HepG2 (cell line): ENCODE data around the gene WNT3. TPM values are rescaled to one million over a fixed set of nuclear protein-coding genes. Genes with fewer than 3 reads are reported as not detected.

ENCODE experiments used
- CHD2 ChIP-seq: IDR thresholded peaks from 2 replicates; pipeline ENCODE4 v1.6.1; 2011; ENCODE audit warnings: low read depth, low read length, improper control_type of control experiment
- GATAD1 ChIP-seq: IDR thresholded peaks from 2 replicates; pipeline ENCODE4 v1.6.1; 2016; ENCODE audit warnings: missing genetic modification reagents, missing compliant biosample characterization
- GTF2F1 ChIP-seq: fragments of 150-350 bp; IDR thresholded peaks from 2 replicates; pipeline ENCODE4 v1.6.1; 2014; ENCODE audit warnings: low read length
- HOXA9 ChIP-seq: sonication (generic); formaldehyde crosslinking; IDR thresholded peaks from 2 replicates; pipeline ENCODE4 v1.8.1; 2022; ENCODE audit warnings: missing genetic modification reagents, mild to moderate bottlenecking, moderate library complexity, borderline replicate concordance
- KDM6A ChIP-seq: IDR thresholded peaks from 2 replicates; pipeline ENCODE4 v1.6.1; 2016; ENCODE audit warnings: low read depth
- NPAS2 ChIP-seq: sonication (generic); formaldehyde crosslinking; IDR thresholded peaks from 2 replicates; pipeline ENCODE4 v1.8.0; 2022; ENCODE audit warnings: mild to moderate bottlenecking, missing genetic modification reagents, borderline replicate concordance
- RAD21 ChIP-seq: fragments of 450-650 bp; formaldehyde crosslinking; IDR thresholded peaks from 2 replicates; pipeline ENCODE4 v1.5.0; 2020; ENCODE audit warnings: mild to moderate bottlenecking
- REXO4 ChIP-seq: sonication (generic); formaldehyde crosslinking; IDR thresholded peaks from 2 replicates; pipeline ENCODE4 v1.8.0; 2022; ENCODE audit warnings: missing genetic modification reagents, mild to moderate bottlenecking, borderline replicate concordance
- SOX6 ChIP-seq, 2 experiments: fragments of 450-650 bp in 1 of 2; sonication (generic) in 1 of 2; formaldehyde crosslinking in 1 of 2; IDR thresholded peaks; 2 replicates each; pipeline versions ENCODE4 v1.4.0 to v1.6.1; 2017 to 2020; ENCODE audit warnings: antibody characterized with exemption in 1 of 2, mild to moderate bottlenecking in 1 of 2, missing genetic modification reagents in 1 of 2
- THAP7 ChIP-seq: sonication (generic); formaldehyde crosslinking; IDR thresholded peaks from 2 replicates; pipeline ENCODE4 v1.8.1; 2023; ENCODE audit warnings: mild to moderate bottlenecking, missing genetic modification reagents
- TIGD3 ChIP-seq: sonication (generic); formaldehyde crosslinking; IDR thresholded peaks from 2 replicates; pipeline ENCODE4 v1.5.1; 2020; ENCODE audit warnings: mild to moderate bottlenecking, missing genetic modification reagents, borderline replicate concordance
- ZFP62 ChIP-seq: sonication (generic); formaldehyde crosslinking; IDR thresholded peaks from 2 replicates; pipeline ENCODE4 v1.4.0; 2020; ENCODE audit warnings: missing genetic modification reagents
- ZHX1 ChIP-seq: sonication (generic); formaldehyde crosslinking; IDR thresholded peaks from 2 replicates; pipeline ENCODE4 v1.8.1; 2022; ENCODE audit warnings: low read depth, mild to moderate bottlenecking, missing genetic modification reagents
- ZNF143 ChIP-seq: sonication (generic); formaldehyde crosslinking; IDR thresholded peaks from 2 replicates; pipeline ENCODE4 v1.4.0; 2020; ENCODE audit warnings: missing genetic modification reagents
- ZNF263 ChIP-seq: sonication (generic); formaldehyde crosslinking; IDR thresholded peaks from 2 replicates; pipeline ENCODE4 v1.4.0; 2020; ENCODE audit warnings: missing genetic modification reagents
- ZNF275 ChIP-seq: sonication (generic); formaldehyde crosslinking; IDR thresholded peaks from 2 replicates; pipeline ENCODE4 v1.8.0; 2022; ENCODE audit warnings: missing genetic modification reagents, mild to moderate bottlenecking, inconsistent platforms, borderline replicate concordance
- ZNF513 ChIP-seq: sonication (generic); formaldehyde crosslinking; conservative IDR thresholded peaks from 2 replicates; pipeline ENCODE4 v1.5.0; 2020; ENCODE audit warnings: missing genetic modification reagents
- ZNF720 ChIP-seq: sonication (generic); formaldehyde crosslinking; IDR thresholded peaks from 2 replicates; pipeline ENCODE4 v1.4.0; 2020; ENCODE audit warnings: missing genetic modification reagents
- ZNF746 ChIP-seq: sonication (generic); formaldehyde crosslinking; IDR thresholded peaks from 2 replicates; pipeline ENCODE4 v1.8.0; 2022; ENCODE audit warnings: mild to moderate bottlenecking, missing genetic modification reagents
- ZNF841 ChIP-seq: sonication (generic); formaldehyde crosslinking; IDR thresholded peaks from 2 replicates; pipeline ENCODE4 v1.8.1; 2023; ENCODE audit warnings: missing genetic modification reagents, borderline replicate concordance
- polyA plus RNA-seq, 8 experiments: library from polyadenylated mRNA; depleted of rRNA in 3 of 8; stranded (reverse) in 7 of 8; unstranded in 1 of 8; fragments of >200 nt; fragmentation: Illumina TruSeq in 4 of 8; extraction: Trizol in 4 of 8; gene quantifications; 2 replicates each; pipeline versions ENCODE4 v1.2.1 to v1.2.3, GENCODE V29; 2011 to 2016; ENCODE audit warnings: low read depth in 4 of 8, missing spikeins in 1 of 8, mixed read lengths in 1 of 8; ENCODE audit not compliant: insufficient read depth in 1 of 8
- total RNA-seq, 5 experiments: library from RNA; depleted of rRNA; stranded (reverse); fragments of >200 nt; fragmentation: Illumina TruSeq; extraction: Trizol; gene quantifications; 2 replicates each; pipeline ENCODE4 v1.2.3, GENCODE V29; 2016; ENCODE audit warnings: low read depth in 1 of 5

WNT3 gene
- total and polyA plus RNA-seq, 2 of the 13 experiments (the other 11 are each of a cell fraction or from before 2014, with no cell fraction given): 8.5 to 10.3 TPM

GRCh38 chr17:46841561-46842379 is 23.3 kb upstream of the WNT3 start (continued):
- no peak for TF ChIP-seq SOX6 (IDR thresholded peaks at IDR 0.05)
- TF ChIP-seq SOX6 (CRISPR knock-in tag; IDR thresholded peaks at IDR 0.05): peak; percentile 36; the same call in 1 of the 2 replicates
- TF ChIP-seq CHD2: no peak
- no peak for TF ChIP-seq NPAS2 (CRISPR knock-in tag)
- TF ChIP-seq THAP7 (CRISPR knock-in tag): 0 out of 2 replicates have a peak, but pooled peaks have one; percentile 61
- TF ChIP-seq TIGD3 (CRISPR knock-in tag): no peak
- no peak for TF ChIP-seq HOXA9 (CRISPR knock-in tag)
- no peak for TF ChIP-seq ZNF720
- TF ChIP-seq ZNF275 (CRISPR knock-in tag): no peak
- TF ChIP-seq RAD21: peak; percentile 97
- no peak for TF ChIP-seq REXO4
- TF ChIP-seq ZNF746: no peak
- no peak for TF ChIP-seq GATAD1
- peak; percentile 40 for TF ChIP-seq ZNF263 (CRISPR knock-in tag)
- TF ChIP-seq ZNF841 (CRISPR knock-in tag): no peak
- no peak for TF ChIP-seq ZNF513 (CRISPR knock-in tag)
- TF ChIP-seq KDM6A (CRISPR knock-in tag): no peak
- no peak for TF ChIP-seq GTF2F1
- TF ChIP-seq ZNF143 (CRISPR knock-in tag): no peak
- no peak for TF ChIP-seq ZFP62 (CRISPR knock-in tag)
- TF ChIP-seq ZHX1 (CRISPR knock-in tag): no peak
